IMR-90 (cell line): Measurements from ENCODE around the gene IQCK.

ENCODE experiments used
- BHLHE40 ChIP-seq: fragments of 150-350 bp; IDR thresholded peaks from 2 replicates; pipeline ENCODE4 v1.6.1; 2016; ENCODE audit warnings: mild to moderate bottlenecking, low read depth, low read length
- CEBPB ChIP-seq: IDR thresholded peaks from 2 replicates; pipeline ENCODE4 v1.6.1; 2012; ENCODE audit warnings: low read depth, low read length, improper control_type of control experiment
- CTCF ChIP-seq: conservative IDR thresholded peaks from 2 replicates; pipeline ENCODE4 v1.5.1; 2012; ENCODE audit warnings: mild to moderate bottlenecking, low read depth, low read length, improper control_type of control experiment
- ELK1 ChIP-seq: fragments of 150-350 bp; IDR thresholded peaks from 2 replicates; pipeline ENCODE4 v1.6.1; 2016; ENCODE audit warnings: low read depth, mild to moderate bottlenecking, low read length, moderate library complexity, borderline replicate concordance
- MAZ ChIP-seq: IDR thresholded peaks from 2 replicates; pipeline ENCODE4 v1.6.1; 2012; ENCODE audit warnings: low read depth, mild to moderate bottlenecking, low read length, improper control_type of control experiment, moderate library complexity, borderline replicate concordance
- MXI1 ChIP-seq: IDR thresholded peaks from 2 replicates; pipeline ENCODE4 v1.6.1; 2012; ENCODE audit warnings: low read depth, mild to moderate bottlenecking, low read length, moderate library complexity, borderline replicate concordance
- NFE2L2 ChIP-seq: fragments of 150-350 bp; IDR thresholded peaks from 2 replicates; pipeline ENCODE4 v1.6.1; 2016; ENCODE audit warnings: low read depth, mild to moderate bottlenecking, low read length
- POLR2A ChIP-seq: IDR thresholded peaks from 2 replicates; pipeline ENCODE4 v1.6.1; 2012; ENCODE audit warnings: mild to moderate bottlenecking, low read depth, low read length
- RAD21 ChIP-seq: IDR thresholded peaks from 2 replicates; pipeline ENCODE4 v1.6.1; 2012; ENCODE audit warnings: low read length, improper control_type of control experiment
- RCOR1 ChIP-seq: IDR thresholded peaks from 2 replicates; pipeline ENCODE4 v1.6.1; 2012; ENCODE audit warnings: mild to moderate bottlenecking, low read length, improper control_type of control experiment; ENCODE audit not compliant: insufficient replicate concordance
- SMC3 ChIP-seq: fragments of 150-350 bp; IDR thresholded peaks from 2 replicates; pipeline ENCODE4 v1.6.1; 2016; ENCODE audit warnings: low read depth, mild to moderate bottlenecking, antibody characterized with exemption, low read length, moderate library complexity
- USF2 ChIP-seq: fragments of 150-350 bp; IDR thresholded peaks from 2 replicates; pipeline ENCODE4 v1.6.1; 2017; ENCODE audit warnings: mild to moderate bottlenecking, antibody characterized with exemption, low read length, low read depth

- no peak for TF ChIP-seq BHLHE40
- TF ChIP-seq MXI1: no peak
- no peak for TF ChIP-seq CTCF
- TF ChIP-seq USF2: no peak
- TF ChIP-seq RAD21: no peak
- no peak for TF ChIP-seq POLR2A
- TF ChIP-seq MAZ: no peak
- TF ChIP-seq NFE2L2: no peak
- no peak for TF ChIP-seq CEBPB
- TF ChIP-seq SMC3: no peak
- no peak for TF ChIP-seq RCOR1
- no peak for TF ChIP-seq ELK1
Measured at GRCh38 chr16:19883296-19883965, 165.4 kb downstream of the IQCK start.
